SK-N-SH treated with all-trans-retinoic acid at 6 μM for 48 hours (cell line): ENCODE measurements around the gene CYP1B1.
"Not testable (repeated sequence)": the region's sequence is repeated elsewhere in the genome, so short reads cannot be mapped to it uniquely, and the experiment has no call there.

ENCODE experiments used
- ATAC-seq: fragments of 200-7000 bp; cut with Tn5 transposase; 3 replicates; pipeline ENCODE4 v1.9.1; 2020; ENCODE audit warnings: mild to moderate bottlenecking, moderate library complexity
- ARNTL ChIP-seq: fragments of 450-650 bp; formaldehyde crosslinking; IDR thresholded peaks from 2 replicates; pipeline ENCODE4 v1.5.0; 2020; ENCODE audit warnings: low read depth, mild to moderate bottlenecking, moderate library complexity, borderline replicate concordance
- BACH2 ChIP-seq: fragments of 250-450 bp; sonication (Bioruptor Pico); IDR thresholded peaks from 2 replicates; pipeline ENCODE4 v1.9.0; 2021; ENCODE audit warnings: mild to moderate bottlenecking, borderline replicate concordance
- CSDC2 ChIP-seq: fragments of 250-450 bp; sonication (Bioruptor Pico); IDR thresholded peaks from 2 replicates; pipeline ENCODE4 v1.5.0; 2020; ENCODE audit warnings: mild to moderate bottlenecking, moderate library complexity
- ESRRG ChIP-seq: fragments of 250-450 bp; sonication (Bioruptor Pico); IDR thresholded peaks from 2 replicates; pipeline ENCODE4 v1.6.1; 2021; ENCODE audit warnings: mild to moderate bottlenecking
- GLIS3 ChIP-seq: fragments of 250-450 bp; sonication (Bioruptor Pico); IDR thresholded peaks from 2 replicates; pipeline ENCODE4 v1.5.0; 2020; ENCODE audit warnings: mild to moderate bottlenecking, moderate library complexity
- ISL1 ChIP-seq: fragments of 250-450 bp; sonication (Bioruptor Pico); IDR thresholded peaks from 2 replicates; pipeline ENCODE4 v2.1.2; 2022; ENCODE audit warnings: mild to moderate bottlenecking, moderate library complexity
- OSR1 ChIP-seq: fragments of 250-450 bp; sonication (Bioruptor Pico); IDR thresholded peaks from 2 replicates; pipeline ENCODE4 v1.8.0; 2022; ENCODE audit warnings: moderate library complexity, mild to moderate bottlenecking, inconsistent platforms
- PPARA ChIP-seq: fragments of 250-450 bp; sonication (Bioruptor Pico); IDR thresholded peaks from 2 replicates; pipeline ENCODE4 v1.5.0; 2020; ENCODE audit warnings: mild to moderate bottlenecking, borderline replicate concordance
- RARB ChIP-seq: fragments of 250-450 bp; sonication (Bioruptor Pico); IDR thresholded peaks from 2 replicates; pipeline ENCODE4 v1.8.0; 2021; ENCODE audit warnings: mild to moderate bottlenecking, moderate library complexity
- SNAI2 ChIP-seq: fragments of 250-450 bp; sonication (Bioruptor Pico); IDR thresholded peaks from 2 replicates; pipeline ENCODE4 v1.5.0; 2020; ENCODE audit warnings: mild to moderate bottlenecking, moderate library complexity
- TCF4 ChIP-seq: fragments of 250-450 bp; sonication (Bioruptor Pico); IDR thresholded peaks from 2 replicates; pipeline ENCODE4 v1.8.0; 2021; ENCODE audit warnings: mild to moderate bottlenecking, moderate library complexity, borderline replicate concordance
- TOX ChIP-seq: fragments of 250-450 bp; sonication (Bioruptor Pico); IDR thresholded peaks from 2 replicates; pipeline ENCODE4 v1.8.0; 2021; ENCODE audit warnings: mild to moderate bottlenecking, moderate library complexity, borderline replicate concordance
- ZC3H10 ChIP-seq: fragments of 250-450 bp; sonication (Bioruptor Pico); IDR thresholded peaks from 2 replicates; pipeline ENCODE4 v1.5.1; 2021; ENCODE audit warnings: mild to moderate bottlenecking, moderate library complexity
- ZFP3 ChIP-seq: fragments of 250-450 bp; sonication (Bioruptor Pico); IDR thresholded peaks from 2 replicates; pipeline ENCODE4 v1.5.0; 2020; ENCODE audit warnings: mild to moderate bottlenecking, moderate library complexity
- ZFP30 ChIP-seq: fragments of 450-650 bp; formaldehyde crosslinking; IDR thresholded peaks from 2 replicates; pipeline ENCODE4 v1.5.0; 2022; ENCODE audit warnings: mild to moderate bottlenecking, moderate library complexity
- ZNF70 ChIP-seq: fragments of 450-650 bp; formaldehyde crosslinking; IDR thresholded peaks from 2 replicates; pipeline ENCODE4 v1.5.0; 2020; ENCODE audit warnings: mild to moderate bottlenecking, moderate library complexity
- ZNF8 ChIP-seq: fragments of 450-650 bp; formaldehyde crosslinking; IDR thresholded peaks from 2 replicates; pipeline ENCODE4 v1.5.0; 2020; ENCODE audit warnings: mild to moderate bottlenecking, moderate library complexity
- TF ChIP-seq, protein P1 (sequence below): fragments of 250-450 bp; sonication (Bioruptor Pico); IDR thresholded peaks from 2 replicates; pipeline ENCODE4 v1.5.1; 2020; ENCODE audit warnings: low read depth, mild to moderate bottlenecking, moderate library complexity
- TF ChIP-seq, protein P2 (sequence below): fragments of 250-450 bp; sonication (Bioruptor Pico); IDR thresholded peaks from 2 replicates; pipeline ENCODE4 v1.5.1; 2021; ENCODE audit warnings: mild to moderate bottlenecking, moderate library complexity
- TF ChIP-seq, protein P3 (sequence below): fragments of 250-450 bp; sonication (Bioruptor Pico); IDR thresholded peaks from 2 replicates; pipeline ENCODE4 v1.8.0; 2021; ENCODE audit warnings: low read depth, mild to moderate bottlenecking, moderate library complexity, borderline replicate concordance
- TF ChIP-seq, protein P4 (sequence below): fragments of 250-450 bp; sonication (Bioruptor Pico); IDR thresholded peaks from 2 replicates; pipeline ENCODE4 v1.5.0; 2020; ENCODE audit warnings: mild to moderate bottlenecking, moderate library complexity

CYP1B1 gene

DNA sequence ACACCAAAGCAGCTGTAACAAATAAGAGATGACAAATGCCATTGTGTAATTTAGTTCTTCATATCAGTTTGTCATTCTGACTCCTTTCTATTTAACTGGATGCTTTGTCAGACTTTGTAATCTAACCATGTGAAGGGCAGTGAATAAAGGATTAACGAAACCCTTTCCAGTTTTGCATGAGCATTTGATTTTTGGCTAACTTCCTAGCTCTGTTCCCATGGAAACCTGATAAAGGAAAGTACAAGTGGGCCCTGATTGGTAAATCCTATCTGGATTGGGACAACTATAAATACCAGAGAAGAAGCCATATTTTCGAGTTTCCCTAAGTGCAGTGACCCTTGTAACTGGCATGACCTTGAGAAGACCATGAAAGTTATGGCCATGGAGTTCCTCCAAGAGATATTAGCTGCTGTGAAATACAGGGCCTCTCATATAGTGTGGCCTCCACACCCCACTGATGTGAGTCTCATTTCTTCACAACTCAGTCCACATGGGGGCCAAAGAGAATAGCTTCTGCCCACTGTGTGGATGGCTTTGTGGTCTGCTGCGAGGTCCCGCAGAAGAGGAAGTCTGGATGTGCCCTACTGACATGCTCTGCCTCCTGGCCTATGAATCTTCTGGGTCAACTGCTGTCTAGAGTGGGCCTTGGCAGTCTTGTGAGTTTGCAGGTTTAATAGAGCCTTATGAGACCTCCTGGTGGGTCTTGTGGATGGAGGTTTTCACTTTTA lies 38.2 kb upstream of the CYP1B1 start (continued):
- TF ChIP-seq ZFP30 (CRISPR knock-in tag) (no peak), PPARA (CRISPR knock-in tag) (no peak), ZC3H10 (CRISPR knock-in tag) (no peak), BACH2 (CRISPR knock-in tag) (no peak), RARB (CRISPR knock-in tag) (no peak), CSDC2 (CRISPR knock-in tag) (no peak), SNAI2 (no peak), ESRRG (CRISPR knock-in tag) (no peak), OSR1 (no peak), ZFP3 (CRISPR knock-in tag) (no peak)
- TF ChIP-seq, protein P1, sequence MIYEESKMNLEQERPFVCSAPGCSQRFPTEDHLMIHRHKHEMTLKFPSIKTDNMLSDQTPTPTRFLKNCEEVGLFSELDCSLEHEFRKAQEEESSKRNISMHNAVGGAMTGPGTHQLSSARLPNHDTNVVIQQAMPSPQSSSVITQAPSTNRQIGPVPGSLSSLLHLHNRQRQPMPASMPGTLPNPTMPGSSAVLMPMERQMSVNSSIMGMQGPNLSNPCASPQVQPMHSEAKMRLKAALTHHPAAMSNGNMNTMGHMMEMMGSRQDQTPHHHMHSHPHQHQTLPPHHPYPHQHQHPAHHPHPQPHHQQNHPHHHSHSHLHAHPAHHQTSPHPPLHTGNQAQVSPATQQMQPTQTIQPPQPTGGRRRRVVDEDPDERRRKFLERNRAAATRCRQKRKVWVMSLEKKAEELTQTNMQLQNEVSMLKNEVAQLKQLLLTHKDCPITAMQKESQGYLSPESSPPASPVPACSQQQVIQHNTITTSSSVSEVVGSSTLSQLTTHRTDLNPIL, result no peak

DNA sequence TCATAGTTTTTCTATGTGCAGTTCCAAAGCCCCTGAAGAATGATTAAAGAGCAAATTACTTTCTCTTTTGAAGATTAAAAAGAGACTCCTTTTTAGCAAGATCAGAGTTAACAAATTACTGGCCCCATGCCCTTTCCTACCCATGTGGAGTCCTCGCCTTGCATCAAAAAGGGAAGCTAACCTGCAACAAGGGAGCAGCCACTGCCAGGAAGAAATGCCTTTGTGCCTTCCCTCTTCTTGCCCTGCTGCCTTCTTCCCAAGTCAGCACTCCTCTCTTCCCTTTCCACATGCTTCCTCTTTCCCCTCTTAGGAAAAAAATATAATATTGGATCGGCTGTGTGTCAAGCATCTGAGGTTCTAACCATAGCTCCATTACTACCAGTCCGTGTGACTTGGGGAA lies 37.1 kb upstream of the CYP1B1 start:
- TF ChIP-seq, protein P2, sequence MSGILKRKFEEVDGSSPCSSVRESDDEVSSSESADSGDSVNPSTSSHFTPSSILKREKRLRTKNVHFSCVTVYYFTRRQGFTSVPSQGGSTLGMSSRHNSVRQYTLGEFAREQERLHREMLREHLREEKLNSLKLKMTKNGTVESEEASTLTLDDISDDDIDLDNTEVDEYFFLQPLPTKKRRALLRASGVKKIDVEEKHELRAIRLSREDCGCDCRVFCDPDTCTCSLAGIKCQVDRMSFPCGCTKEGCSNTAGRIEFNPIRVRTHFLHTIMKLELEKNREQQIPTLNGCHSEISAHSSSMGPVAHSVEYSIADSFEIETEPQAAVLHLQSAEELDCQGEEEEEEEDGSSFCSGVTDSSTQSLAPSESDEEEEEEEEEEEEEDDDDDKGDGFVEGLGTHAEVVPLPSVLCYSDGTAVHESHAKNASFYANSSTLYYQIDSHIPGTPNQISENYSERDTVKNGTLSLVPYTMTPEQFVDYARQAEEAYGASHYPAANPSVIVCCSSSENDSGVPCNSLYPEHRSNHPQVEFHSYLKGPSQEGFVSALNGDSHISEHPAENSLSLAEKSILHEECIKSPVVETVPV (CRISPR knock-in tag), result no peak
- TF ChIP-seq OSR1 (no peak), BACH2 (CRISPR knock-in tag) (no peak), TOX (CRISPR knock-in tag) (no peak), CSDC2 (CRISPR knock-in tag) (no peak), ZFP30 (CRISPR knock-in tag) (no peak), PPARA (CRISPR knock-in tag) (no peak), ESRRG (CRISPR knock-in tag) (no peak), ARNTL (CRISPR knock-in tag) (no peak)
- TF ChIP-seq, protein P3, sequence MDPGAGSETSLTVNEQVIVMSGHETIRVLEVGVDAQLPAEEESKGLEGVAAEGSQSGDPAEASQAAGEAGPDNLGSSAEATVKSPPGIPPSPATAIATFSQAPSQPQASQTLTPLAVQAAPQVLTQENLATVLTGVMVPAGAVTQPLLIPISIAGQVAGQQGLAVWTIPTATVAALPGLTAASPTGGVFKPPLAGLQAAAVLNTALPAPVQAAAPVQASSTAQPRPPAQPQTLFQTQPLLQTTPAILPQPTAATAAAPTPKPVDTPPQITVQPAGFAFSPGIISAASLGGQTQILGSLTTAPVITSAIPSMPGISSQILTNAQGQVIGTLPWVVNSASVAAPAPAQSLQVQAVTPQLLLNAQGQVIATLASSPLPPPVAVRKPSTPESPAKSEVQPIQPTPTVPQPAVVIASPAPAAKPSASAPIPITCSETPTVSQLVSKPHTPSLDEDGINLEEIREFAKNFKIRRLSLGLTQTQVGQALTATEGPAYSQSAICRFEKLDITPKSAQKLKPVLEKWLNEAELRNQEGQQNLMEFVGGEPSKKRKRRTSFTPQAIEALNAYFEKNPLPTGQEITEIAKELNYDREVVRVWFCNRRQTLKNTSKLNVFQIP (CRISPR knock-in tag), result no peak
- TF ChIP-seq, protein P1, result no peak
- ATAC-seq, result no peak

DNA sequence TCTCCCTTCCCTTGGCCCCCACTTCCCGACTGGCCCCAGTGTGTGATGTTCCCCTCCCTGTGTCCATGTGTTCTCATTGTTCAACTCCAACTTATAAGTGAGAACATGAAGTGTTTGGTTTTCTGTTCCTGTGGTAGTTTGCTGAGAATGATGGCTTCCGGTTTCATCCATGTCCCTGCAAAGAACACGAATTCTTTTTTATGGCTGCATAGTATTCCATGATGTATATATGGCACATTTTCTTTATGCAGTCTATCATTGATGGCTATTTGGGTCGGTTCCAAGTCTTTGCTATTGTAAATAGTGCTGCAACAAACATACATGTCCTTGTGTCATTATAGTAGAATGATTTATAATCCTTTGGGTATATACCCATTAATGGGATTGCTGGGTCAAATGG lies 35.4 kb upstream of the CYP1B1 start:
- ATAC-seq, result not testable (repeated sequence)

DNA sequence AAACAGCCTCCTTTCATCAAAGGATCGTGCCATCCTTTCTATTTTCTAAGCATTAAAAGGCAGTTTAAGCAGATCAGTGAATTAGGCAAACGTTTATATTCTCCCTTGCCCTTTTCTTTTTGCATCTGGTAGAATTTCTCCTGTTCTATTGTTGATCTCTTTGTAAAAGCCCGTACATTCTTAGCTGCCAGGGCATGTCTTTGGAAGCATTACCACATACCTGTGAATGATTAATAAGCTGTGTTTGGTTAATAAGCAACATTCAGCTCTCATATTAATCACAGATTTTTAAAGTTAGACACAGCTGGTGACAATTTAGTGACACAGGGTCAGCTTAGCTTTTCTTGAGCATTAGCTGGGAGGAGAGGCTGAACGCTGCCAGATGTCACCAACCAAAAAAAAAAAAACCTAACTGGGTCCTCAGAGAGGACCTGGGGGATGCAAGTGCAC lies 33.8 kb upstream of the CYP1B1 start:
- ATAC-seq, result peak; percentile 22; the same call in 2 of the 3 replicates
- peak; percentile 67 for TF ChIP-seq ZNF70 (CRISPR knock-in tag)
- no peak for TF ChIP-seq ZFP3 (CRISPR knock-in tag)
- no peak for TF ChIP-seq ARNTL (CRISPR knock-in tag)
- TF ChIP-seq ISL1 (CRISPR knock-in tag), result no peak
- TF ChIP-seq ZNF8, result no peak
- no peak for TF ChIP-seq RARB (CRISPR knock-in tag)
- TF ChIP-seq, protein P4, sequence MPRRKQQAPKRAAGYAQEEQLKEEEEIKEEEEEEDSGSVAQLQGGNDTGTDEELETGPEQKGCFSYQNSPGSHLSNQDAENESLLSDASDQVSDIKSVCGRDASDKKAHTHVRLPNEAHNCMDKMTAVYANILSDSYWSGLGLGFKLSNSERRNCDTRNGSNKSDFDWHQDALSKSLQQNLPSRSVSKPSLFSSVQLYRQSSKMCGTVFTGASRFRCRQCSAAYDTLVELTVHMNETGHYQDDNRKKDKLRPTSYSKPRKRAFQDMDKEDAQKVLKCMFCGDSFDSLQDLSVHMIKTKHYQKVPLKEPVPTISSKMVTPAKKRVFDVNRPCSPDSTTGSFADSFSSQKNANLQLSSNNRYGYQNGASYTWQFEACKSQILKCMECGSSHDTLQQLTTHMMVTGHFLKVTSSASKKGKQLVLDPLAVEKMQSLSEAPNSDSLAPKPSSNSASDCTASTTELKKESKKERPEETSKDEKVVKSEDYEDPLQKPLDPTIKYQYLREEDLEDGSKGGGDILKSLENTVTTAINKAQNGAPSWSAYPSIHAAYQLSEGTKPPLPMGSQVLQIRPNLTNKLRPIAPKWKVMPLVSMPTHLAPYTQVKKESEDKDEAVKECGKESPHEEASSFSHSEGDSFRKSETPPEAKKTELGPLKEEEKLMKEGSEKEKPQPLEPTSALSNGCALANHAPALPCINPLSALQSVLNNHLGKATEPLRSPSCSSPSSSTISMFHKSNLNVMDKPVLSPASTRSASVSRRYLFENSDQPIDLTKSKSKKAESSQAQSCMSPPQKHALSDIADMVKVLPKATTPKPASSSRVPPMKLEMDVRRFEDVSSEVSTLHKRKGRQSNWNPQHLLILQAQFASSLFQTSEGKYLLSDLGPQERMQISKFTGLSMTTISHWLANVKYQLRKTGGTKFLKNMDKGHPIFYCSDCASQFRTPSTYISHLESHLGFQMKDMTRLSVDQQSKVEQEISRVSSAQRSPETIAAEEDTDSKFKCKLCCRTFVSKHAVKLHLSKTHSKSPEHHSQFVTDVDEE (CRISPR knock-in tag), result no peak
- no peak for TF ChIP-seq OSR1
- no peak for TF ChIP-seq ESRRG (CRISPR knock-in tag)
- TF ChIP-seq, protein P3 (CRISPR knock-in tag), result no peak
- TF ChIP-seq TCF4 (CRISPR knock-in tag), result 0 out of 2 replicates have a peak, but pooled peaks have one; percentile 22
- no peak for TF ChIP-seq CSDC2 (CRISPR knock-in tag)
- TF ChIP-seq PPARA (CRISPR knock-in tag), result no peak
- no peak for TF ChIP-seq GLIS3 (CRISPR knock-in tag)
- TF ChIP-seq, protein P1, result no peak
- TF ChIP-seq BACH2 (CRISPR knock-in tag), result no peak
